GM21723 (cell line): ENCODE measurements around the gene MRPL41.
"Not testable (repeated sequence)": the region's sequence is repeated elsewhere in the genome, so short reads cannot be mapped to it uniquely, and the experiment has no call there.

Experiments used
- ATAC-seq: cut with Tn5 transposase; IDR thresholded peaks from one replicate; pipeline ENCODE4 v1.9.1; 2021; ENCODE audit warnings: mild to moderate bottlenecking, moderate library complexity; ENCODE audit not compliant: unreplicated experiment

The MRPL41 gene

DNA sequence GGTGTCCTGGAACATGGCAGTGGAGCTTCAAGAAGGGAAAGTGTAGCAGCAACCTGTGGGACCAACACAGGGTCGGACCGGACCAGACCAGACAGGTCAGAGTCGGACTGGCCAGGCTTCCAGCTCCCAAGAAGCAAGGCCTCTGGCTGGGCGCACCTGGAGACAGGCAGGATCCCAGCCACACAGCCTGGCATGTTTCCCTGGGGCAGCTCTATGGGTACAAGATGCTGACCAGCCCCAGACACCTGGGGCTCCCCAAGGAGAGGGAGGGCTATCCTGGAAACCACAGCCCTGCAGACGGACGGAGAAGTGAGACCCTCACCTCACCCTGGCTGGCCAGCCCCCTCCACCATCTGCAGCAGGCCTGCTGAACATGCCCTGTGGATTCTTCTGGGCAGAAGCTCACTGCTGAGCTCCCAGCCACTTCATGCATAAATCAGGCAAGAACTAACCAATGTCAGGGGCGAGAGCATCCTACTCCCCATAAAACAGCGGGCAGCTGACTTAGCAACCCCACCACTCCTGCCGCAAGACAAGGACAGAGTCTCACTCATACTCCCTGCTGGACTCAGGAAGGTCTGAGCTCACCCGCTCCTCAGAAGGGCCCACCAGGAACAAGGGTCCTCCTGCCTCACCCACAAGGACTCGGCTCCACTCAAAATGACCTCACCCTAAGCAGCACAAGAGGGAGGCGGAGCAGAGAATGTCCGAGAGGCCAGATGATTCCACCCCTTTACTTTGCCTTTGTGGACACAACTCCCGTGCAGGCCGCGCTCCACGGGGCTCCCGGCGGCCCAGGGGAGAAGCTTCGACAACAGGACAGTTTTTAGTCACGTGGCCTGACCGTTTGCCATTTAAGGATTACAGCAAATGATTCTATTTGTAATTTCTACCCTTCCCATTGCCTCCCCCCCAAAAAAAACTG lies 29.9 kb downstream of the MRPL41 start:
- no peak for ATAC-seq

DNA sequence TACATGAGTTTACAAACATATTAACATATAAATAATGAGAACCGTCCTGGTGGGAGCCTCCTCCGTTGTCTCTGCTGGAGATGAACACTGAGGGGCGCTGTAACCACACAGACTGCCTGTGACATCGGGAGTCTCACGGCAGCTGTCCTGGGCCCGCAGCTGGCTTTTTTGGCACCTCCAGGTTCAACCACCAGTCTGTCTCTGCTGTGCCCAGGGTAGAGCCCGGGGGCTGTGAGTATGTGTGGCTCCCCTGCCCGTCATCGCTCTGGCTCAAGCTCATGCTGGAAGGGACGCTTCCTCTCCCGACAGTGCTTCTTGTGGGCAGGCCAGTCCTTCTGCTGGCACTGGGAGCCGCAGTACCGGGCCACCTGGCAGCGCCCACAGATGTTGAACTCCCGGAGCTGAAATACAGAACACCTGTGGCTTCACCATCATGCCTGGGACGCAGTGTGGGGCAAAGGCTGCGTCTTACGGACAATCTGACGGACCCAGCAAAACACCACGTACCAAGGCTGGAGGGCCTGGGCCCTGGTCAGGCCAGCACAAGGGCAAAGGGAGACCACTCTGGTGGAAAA lies 30.7 kb downstream of the MRPL41 start:
- ATAC-seq = no peak

DNA sequence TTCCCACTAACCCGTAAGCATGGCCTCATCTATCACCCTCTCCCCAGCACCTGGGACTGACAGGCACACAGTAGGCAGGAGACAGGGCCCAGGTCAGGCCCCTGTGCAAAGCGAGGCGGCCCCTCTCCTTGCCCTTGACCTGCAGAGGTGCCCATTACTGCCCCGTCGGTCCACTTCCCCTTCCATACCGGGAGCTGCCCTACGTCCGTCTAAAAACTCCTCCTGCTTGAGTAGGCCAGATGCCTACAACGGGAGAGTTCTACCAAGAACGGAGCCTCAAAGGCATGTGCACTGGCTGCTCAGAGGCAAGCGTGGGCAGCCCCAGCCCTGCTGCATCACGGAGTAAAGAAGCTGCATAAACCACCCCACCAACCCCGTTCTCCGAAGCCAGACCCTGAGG lies 31.7 kb downstream of the MRPL41 start:
- no peak for ATAC-seq

DNA sequence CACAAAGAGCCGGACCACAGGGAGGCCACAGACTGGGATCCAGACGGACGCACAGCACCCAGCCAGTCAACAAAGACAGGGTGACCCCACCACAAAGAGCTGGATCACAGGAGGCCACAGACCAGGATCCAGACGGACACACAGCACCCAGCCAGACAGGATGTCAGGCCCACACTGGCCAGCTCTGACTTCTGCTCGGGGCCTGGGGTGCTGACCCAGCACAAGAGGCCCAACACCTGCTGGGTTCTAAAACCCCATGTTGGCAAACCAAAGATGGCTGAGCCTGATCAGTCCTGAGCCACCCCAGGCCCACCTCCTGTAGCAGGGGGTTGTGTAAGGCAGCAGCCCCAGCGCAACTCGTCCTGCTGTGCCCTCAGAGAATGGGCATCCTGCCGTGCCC lies 32.3 kb downstream of the MRPL41 start:
- no peak for ATAC-seq

DNA sequence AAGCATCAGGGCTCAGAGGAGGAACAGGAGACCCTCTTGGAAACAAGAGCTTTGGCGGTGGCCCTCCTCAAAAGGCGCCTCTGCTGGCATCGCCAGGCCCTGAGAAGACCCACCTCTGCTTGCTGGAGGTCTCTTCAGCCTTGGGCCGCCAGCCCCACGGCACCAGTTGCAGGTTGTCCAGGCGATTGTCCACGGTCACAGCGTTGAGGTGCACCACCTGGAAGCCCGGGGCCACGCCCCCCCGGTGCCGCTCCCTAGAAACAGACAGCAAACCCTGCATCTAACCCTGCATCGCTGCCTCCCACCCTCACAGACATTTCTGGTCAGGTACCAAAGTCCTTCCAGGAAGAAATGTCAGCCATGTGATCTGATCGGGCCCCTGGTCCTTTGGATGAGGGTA lies 35.2 kb downstream of the MRPL41 start:
- ATAC-seq = no peak

DNA sequence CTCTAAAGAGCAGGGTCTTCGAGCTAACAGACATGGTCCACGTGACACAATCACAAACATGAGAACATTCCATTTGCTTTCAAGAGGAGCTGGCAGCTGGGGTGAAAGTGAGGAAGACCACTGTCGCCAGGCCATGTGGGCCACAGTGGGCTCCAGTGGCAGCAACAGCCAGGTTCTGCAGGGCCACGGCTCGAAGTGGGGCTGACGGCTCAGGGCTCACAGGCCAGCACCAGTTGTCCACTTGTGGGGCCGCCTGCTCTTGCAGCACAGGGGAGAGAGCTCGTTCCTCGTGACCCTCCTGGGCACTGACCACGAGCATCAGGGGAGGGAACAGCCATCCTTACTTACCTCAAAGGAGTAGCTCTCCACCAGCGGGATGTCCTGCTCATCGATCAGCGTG lies 36.6 kb downstream of the MRPL41 start:
- ATAC-seq = no peak

DNA sequence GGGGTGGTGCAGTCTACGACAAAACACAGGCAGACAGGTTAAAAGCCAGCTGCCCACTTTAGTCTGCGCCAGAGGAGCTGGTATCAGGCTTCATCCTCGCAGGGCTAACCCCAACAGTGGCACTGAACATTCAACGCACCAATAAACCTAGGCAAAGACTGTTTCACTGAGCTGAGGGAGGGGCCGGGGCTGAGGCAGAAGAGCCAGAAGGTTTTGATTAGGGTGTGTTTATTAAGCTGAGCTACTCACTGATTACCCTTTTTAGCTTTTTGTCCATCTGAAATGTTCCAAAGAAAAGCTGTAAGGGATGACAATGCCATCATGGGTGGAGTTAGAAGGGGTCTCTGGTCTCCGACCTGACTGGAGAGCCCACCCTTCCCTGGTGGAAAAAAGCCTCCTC lies 37.2 kb downstream of the MRPL41 start:
- ATAC-seq = no peak

DNA sequence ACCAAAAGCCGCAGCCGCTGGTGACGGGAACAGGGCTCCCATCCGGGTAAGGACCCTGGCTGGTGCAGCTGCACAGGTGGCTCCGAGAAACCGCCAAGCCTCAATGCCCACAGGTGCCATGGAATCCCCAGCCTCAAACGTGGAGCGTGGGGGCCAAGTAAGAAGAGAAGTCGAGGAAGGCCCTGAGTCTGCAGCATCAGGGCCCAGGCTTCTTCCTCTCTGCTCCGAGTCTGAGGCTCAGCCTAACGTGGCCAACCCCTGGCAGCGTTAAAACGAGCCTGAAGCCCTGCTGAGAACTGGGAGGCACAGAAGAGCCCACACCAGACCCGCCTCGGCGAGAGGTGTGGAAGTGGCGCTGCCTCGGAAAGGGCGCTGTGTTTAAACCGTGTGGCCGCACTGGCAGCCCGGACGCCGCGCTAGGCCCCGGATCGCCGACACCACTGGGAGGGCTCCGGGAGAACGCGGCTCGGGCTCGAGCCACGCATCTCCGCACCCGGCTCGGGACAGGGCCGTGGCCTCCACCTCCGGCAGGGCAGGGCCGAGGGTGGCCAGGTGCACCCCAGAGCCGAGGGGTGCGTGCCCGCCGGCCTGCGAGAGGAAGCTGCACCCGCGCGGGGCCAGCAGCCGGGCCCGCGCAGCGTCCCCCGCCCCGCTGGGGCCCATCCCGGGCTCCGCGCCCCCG lies 37.9 kb downstream of the MRPL41 start:
- peak; percentile 23 for ATAC-seq

DNA sequence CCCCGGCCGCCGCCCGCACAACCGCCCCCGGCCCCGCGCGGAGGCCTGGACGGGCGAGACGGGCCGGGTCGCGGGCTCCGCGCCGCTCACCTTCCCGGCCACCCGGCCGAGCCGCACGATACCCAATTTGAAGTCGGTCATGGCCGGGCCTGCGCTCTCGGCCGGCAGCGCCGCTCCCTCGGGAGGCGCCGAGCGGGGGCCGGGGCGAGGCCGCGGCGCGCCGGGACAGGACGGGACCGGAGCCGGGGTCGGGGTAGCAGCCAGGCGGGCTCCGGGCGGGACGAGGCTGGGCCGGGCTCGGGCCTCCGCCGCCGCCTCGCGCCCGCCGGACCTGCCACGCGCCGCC lies 38.4 kb downstream of the MRPL41 start:
- ATAC-seq = no peak

DNA sequence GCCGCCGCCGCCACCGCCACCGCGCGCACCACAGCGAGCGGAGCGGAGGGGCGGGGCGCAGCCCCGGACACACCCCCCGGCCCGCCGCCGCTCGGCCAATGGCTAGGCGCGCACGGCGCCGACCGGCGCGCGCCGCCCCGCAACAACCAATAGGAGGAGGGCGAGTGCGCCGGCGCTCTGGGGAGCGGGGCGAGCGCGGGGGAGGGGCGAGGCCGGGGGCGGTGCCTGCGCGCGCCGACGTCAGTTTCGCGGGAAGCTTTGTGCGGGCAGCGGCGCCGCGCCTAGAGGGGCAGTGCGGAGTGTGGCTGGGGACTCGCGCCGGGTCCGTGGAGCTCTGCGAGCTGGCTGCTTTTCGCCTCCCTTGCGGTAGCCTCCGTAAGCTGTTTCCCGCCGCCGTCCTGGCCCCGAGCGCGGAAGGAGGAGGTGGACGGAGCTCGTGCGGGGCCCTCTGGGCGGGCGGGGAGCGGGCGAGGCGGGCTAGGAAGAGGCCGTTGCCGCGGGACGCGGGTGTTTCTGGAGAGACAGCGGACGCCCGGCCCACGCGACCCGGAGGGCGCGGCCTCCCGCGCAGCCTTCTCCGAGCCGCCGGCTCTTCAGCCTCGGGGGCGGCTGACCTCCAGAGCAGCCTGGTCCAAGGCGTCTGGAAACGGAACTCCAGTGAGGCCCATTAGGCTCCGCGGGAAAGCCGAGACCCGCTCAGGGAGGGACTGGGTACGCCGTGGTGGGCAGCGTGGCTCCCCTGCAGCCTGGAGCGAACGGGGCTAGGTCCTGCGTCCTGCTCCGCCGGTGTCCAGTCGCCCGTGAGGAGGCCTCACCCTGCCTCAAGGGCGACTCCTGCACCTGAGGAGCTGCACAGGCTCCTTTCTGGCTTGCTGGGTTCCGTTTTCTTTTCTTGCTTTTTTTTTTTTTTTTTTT lies 39.0 kb downstream of the MRPL41 start, which contains the start of gene ZMYND19:
ZMYND19 (minus strand) TSS at position 44 of the 915 bp plus-strand sequence. CDS start 249 bp downstream, outside the sequence.
- peak; percentile 76 for ATAC-seq

DNA sequence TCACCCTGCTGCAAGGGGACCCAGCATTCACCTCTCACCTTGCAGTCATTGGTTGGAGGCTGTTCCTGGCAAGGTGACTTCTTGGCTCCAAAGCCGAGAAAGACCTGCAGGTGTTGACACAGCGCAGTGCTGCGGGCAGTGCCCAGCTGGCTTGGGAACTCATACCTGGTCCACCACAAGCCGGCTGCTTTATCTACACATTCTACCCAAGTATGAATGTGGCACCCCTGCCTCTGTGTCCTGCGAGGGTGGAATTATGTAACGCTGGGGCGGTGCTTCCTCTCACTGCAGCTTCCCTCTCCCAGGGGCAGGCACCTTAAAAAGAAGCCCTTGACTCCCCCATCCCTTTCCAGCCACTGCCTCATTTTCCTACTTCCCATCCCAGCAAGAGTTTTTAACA lies 41.1 kb downstream of the MRPL41 start:
- ATAC-seq = no peak

DNA sequence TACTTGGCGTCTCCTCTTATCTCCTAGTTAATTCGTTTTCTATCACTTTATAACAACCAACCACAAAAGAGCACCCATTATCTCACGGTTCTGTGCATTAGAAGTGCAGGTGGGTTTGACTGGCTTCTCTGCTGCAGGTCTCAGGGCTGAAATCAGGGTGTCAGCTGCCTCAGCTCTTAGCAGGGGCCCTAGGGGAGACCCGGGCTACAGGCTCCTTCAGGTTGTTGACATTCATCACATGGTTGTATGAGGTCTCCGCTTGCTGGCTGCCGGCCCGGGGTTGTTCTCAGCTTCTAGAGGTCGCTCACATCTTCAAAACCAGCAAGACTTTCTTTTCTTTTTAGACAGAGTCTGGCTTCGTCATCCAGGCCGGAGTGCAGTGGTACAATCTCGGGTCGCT lies 41.5 kb downstream of the MRPL41 start:
- no peak for ATAC-seq

DNA sequence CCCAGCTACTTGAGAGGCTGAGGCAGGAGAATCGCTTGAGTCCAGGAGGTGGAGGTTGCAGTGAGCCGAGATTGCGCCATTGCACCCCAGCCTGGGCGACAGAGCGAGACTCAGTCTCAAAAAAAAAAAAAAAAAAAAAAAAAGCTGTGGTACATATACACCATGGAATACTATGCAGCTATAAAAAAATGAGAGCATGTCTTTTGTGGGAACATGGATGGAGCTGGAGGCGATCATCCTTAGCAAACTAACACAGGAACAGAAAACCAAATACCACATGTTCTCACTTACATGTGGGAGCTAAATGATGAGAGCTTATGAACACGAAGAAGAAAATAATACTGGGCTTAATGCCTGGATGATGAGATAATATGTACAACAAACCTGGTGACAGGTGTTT lies 44.9 kb downstream of the MRPL41 start:
- not testable (repeated sequence) for ATAC-seq

DNA sequence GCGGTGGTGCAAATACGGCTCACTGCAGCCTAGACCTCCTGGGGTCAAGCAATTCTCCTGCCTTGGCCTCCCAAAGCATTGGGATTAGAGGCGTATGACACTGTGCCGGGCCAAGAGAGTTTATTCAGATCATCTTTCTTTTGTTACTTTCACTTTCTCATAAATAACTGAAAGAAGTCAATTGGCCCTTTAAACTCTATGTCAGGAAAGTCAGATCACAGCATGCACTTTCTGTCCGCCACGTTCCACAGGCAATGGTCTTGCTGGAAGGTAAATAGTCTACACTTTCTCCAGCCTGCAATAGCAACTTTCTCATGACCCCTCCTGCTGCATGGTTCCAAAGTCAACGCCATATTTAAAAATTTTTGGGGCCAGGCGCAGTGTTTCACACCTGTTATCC lies 47.3 kb downstream of the MRPL41 start:
- no peak for ATAC-seq
